PC-9 (cell line): Measurements from ENCODE around the gene PPM1H.

Source experiments
- CTCF ChIP-seq: fragments of 200-600 bp; sonication (generic); conservative IDR thresholded peaks from 2 replicates; pipeline ENCODE4 v1.6.1; 2017; ENCODE audit warnings: mixed run types, antibody characterized with exemption, mild to moderate bottlenecking, moderate library complexity
- EZH2 ChIP-seq: fragments of 200-600 bp; sonication (generic); IDR thresholded peaks from 2 replicates; pipeline ENCODE4 v1.8.0; 2017; ENCODE audit warnings: antibody characterized with exemption, low read depth

GRCh38 chr12:62698701-62699101, 236.2 kb downstream of the PPM1H start:
- TF ChIP-seq CTCF (no peak), EZH2 (no peak)
